ENCODE data around the gene U2AF2. TPM values are rescaled to one million over a fixed set of nuclear protein-coding genes. Genes with fewer than 3 reads are reported as not detected.
A peak's percentile ranks its signal among the peaks of the same experiment; 100 is the strongest.

U2AF2 gene
- total RNA-seq, 1 experiment from 2014 or later = 321 TPM

DNA sequence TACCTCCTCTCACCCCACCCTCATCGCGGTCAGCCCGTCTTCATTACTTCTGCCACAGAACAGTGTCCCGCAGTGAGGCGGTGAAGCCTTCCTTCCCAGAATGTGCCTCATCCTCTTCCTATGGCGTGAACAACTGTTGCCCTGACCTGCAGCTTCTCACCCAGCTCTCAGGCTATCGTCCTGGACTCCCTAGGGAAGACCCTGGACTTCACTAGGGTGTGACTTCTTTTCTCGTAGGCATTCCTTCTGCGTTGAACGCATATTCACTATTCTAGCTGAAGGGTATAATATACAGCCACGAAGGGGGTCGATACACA lies 48.4 kb upstream of the U2AF2 start:
- no peak overlapping the region for H2BK5ac ChIP-seq (ENCODE audit: insufficient read length, low read length)
- H3K18ac ChIP-seq (ENCODE audit: insufficient read length, low read depth, low read length) = no peak overlapping the region
- 0 out of 2 replicates have a peak, but pooled peaks cover 3% of the 10 kb centered on the region for H3K4me1 ChIP-seq (ENCODE audit: insufficient read depth, low read length)
- peaks cover 8% of the 10 kb centered on the region for H3K23me2 ChIP-seq (ENCODE audit: insufficient read length, low read depth, low read length, poor library complexity, severe bottlenecking)
- no peak overlapping the region for H2BK20ac ChIP-seq (ENCODE audit: low read depth, low read length, poor library complexity, severe bottlenecking)
- peak overlapping the region; percentile 45; the same call in 1 of the 2 replicates for H3K14ac ChIP-seq (ENCODE audit: insufficient read depth, low read length)
- H3K79me2 ChIP-seq (ENCODE audit: insufficient read depth, low read length) = peaks cover 1% of the 10 kb centered on the region; the same call in 1 of the 2 replicates
- peak overlapping the region; percentile 72 for H3K4me2 ChIP-seq (ENCODE audit: insufficient read depth, insufficient read length, low read length)
- H3K56ac ChIP-seq (ENCODE audit: insufficient read length, low read depth, low read length) = no peak overlapping the region
- Mint-ChIP-seq H3K27me3 (ENCODE audit: low read depth) (no peaks in the 10 kb centered on the region), H3K4me3 (peak overlapping the region; percentile 92 to 97), H3K9me3 (peaks cover 0 to 4% of the 10 kb centered on the region in 2 experiments; a peak in 1 of 5 replicates), H3K27ac (peak overlapping the region; percentile 92 to 99 (median 97); a peak in 6 of 7 replicates), H3K36me3 (ENCODE audit: insufficient read depth in 1 of 3, low read depth in 3 of 3) (peaks cover 14 to 32% (median 23%) of the 10 kb centered on the region in 3 experiments), H3K4me1 (peaks cover 27% of the 10 kb centered on the region in 2 experiments)
- no peak overlapping the region for H2AFZ ChIP-seq (ENCODE audit: low read length)
- no peak overlapping the region for H4K8ac ChIP-seq (replicated peaks; ENCODE audit: insufficient read length, low read depth, low read length)
- H3K4ac ChIP-seq (ENCODE audit: low read depth, low read length) = no peak overlapping the region
- no peak overlapping the region for H2BK15ac ChIP-seq (ENCODE audit: low read depth, low read length)
- DNase-seq = no peak
- peaks cover 4% of the 10 kb centered on the region for H3K79me1 ChIP-seq (ENCODE audit: insufficient read depth, low read depth, low read length, poor library complexity, severe bottlenecking)
- no peak overlapping the region for H3K23ac ChIP-seq (ENCODE audit: insufficient read length, low read depth, low read length)
- no peak overlapping the region for H3T11ph ChIP-seq (ENCODE audit: low read length)
- no peak overlapping the region for H3K27ac ChIP-seq (ENCODE audit: insufficient read length, low read depth, low read length)
- no peak overlapping the region for H2BK120ac ChIP-seq (ENCODE audit: low read depth, low read length, poor library complexity, severe bottlenecking)
- no peak overlapping the region for H2BK12ac ChIP-seq (ENCODE audit: insufficient read length, low read depth, low read length)
- H4K5ac ChIP-seq (ENCODE audit: insufficient read length, low read depth, low read length) = no peak overlapping the region
- H4K91ac ChIP-seq (ENCODE audit: insufficient read length, low read depth, low read length) = no peak overlapping the region
- no peaks in the 10 kb centered on the region for H3K9me3 ChIP-seq (ENCODE audit: control insufficient read depth, low read depth, low read length)
- no peaks in the 10 kb centered on the region for H3K27me3 ChIP-seq (ENCODE audit: insufficient read depth, low read length)
- no peak overlapping the region for H2AK5ac ChIP-seq (ENCODE audit: insufficient read length, low read length)
- WGBS (ENCODE audit: extremely low coverage, insufficient read length, low lambda C conversion rate) = no CpG with 5 or more reads among the region's 12 CpGs
- H3K9ac ChIP-seq (ENCODE audit: extremely low read depth, insufficient read length, low read length) = peak overlapping the region; percentile 75
- TF ChIP-seq, protein P1, sequence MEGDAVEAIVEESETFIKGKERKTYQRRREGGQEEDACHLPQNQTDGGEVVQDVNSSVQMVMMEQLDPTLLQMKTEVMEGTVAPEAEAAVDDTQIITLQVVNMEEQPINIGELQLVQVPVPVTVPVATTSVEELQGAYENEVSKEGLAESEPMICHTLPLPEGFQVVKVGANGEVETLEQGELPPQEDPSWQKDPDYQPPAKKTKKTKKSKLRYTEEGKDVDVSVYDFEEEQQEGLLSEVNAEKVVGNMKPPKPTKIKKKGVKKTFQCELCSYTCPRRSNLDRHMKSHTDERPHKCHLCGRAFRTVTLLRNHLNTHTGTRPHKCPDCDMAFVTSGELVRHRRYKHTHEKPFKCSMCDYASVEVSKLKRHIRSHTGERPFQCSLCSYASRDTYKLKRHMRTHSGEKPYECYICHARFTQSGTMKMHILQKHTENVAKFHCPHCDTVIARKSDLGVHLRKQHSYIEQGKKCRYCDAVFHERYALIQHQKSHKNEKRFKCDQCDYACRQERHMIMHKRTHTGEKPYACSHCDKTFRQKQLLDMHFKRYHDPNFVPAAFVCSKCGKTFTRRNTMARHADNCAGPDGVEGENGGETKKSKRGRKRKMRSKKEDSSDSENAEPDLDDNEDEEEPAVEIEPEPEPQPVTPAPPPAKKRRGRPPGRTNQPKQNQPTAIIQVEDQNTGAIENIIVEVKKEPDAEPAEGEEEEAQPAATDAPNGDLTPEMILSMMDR (conservative IDR thresholded peaks at IDR 0.05) = no peak
- H4K20me1 ChIP-seq (ENCODE audit: control insufficient read depth, insufficient read depth, insufficient read length) = no peaks in the 10 kb centered on the region
